A549 (cell line): ENCODE results near the gene SUPT3H. TPM values are rescaled to one million over a fixed set of nuclear protein-coding genes. Genes with fewer than 3 reads are reported as not detected.

Source experiments
- ATAC-seq, 2 experiments: fragments of 200-7000 bp in 1 of 2; fragments of >200 bp in 1 of 2; cut with Nextera tagmentation in 1 of 2; cut with Tn5 transposase in 1 of 2; 3 replicates each; pipeline versions ENCODE4 v1.8.0 to v1.9.1; 2018 to 2020; ENCODE audit warnings: mild to moderate bottlenecking in 1 of 2, moderate library complexity in 1 of 2
- CTCF ChIA-PET: fragments of 300-600 bp; sonication (Branson Sonifier 250); formaldehyde crosslinking; extraction: SDS; loops from one replicate; lab custom pipeline; 2021; ENCODE audit warnings: antibody characterized with exemption, inconsistent platforms; lab: Yijun Ruan, JAX
- POLR2A ChIA-PET: fragments of 350-600 bp; formaldehyde crosslinking; extraction: SDS; loops from one replicate; lab custom pipeline; 2021; ENCODE audit warnings: antibody characterized with exemption, inconsistent platforms; lab: Yijun Ruan, JAX
- DNase-seq, 2 experiments: peaks; one replicate each; pipeline versions ENCODE4 v3.0.0 to v3.0.0-alpha.2; 2011 to 2016; ENCODE audit warnings: low read depth in 1 of 2, low spot score in 1 of 2
- FAIRE-seq: peaks from 2 replicates; lab custom pipeline; 2011; peaks lifted over from hg19 to GRCh38; lab: Jason Lieb, UNC
- H3K27ac ChIP-seq, 2 experiments: fragments of >200 bp; sonication (Bioruptor Twin); formaldehyde crosslinking; 3 replicates each; pipeline ENCODE4 v1.5.1; 2016 to 2017
- H3K4me1 ChIP-seq: fragments of >200 bp; sonication (Bioruptor Twin); formaldehyde crosslinking; 3 replicates; pipeline ENCODE4 v1.6.1; 2016
- H3K4me2 ChIP-seq: fragments of >200 bp; sonication (Bioruptor Twin); formaldehyde crosslinking; 3 replicates; pipeline ENCODE4 v1.6.1; 2016
- H3K4me3 ChIP-seq: fragments of >200 bp; sonication (Bioruptor Twin); formaldehyde crosslinking; 3 replicates; pipeline ENCODE4 v1.5.1; 2016
- H3K9me3 ChIP-seq: fragments of >200 bp; sonication (Bioruptor Twin); formaldehyde crosslinking; 3 replicates; pipeline ENCODE4 v1.6.1; 2016
- BCL3 ChIP-seq: fragments of >200 bp; sonication (Bioruptor Twin); formaldehyde crosslinking; IDR thresholded peaks from 3 replicates; pipeline ENCODE4 v1.6.1; 2016
- CTCF ChIP-seq: fragments of >200 bp; sonication (Bioruptor Twin); formaldehyde crosslinking; IDR thresholded peaks from 3 replicates; pipeline ENCODE4 v1.5.1; 2016
- E2F6 ChIP-seq: IDR thresholded peaks from 2 replicates; pipeline ENCODE4 v1.6.1; 2012; ENCODE audit warnings: low read depth, borderline replicate concordance
- FOXS1 ChIP-seq: fragments of 250-450 bp; sonication (Bioruptor Pico); IDR thresholded peaks from 2 replicates; pipeline ENCODE4 v1.5.0; 2020; ENCODE audit warnings: mild to moderate bottlenecking, moderate library complexity
- JUN ChIP-seq, 2 experiments: fragments of >200 bp; sonication (Bioruptor Twin); formaldehyde crosslinking; IDR thresholded peaks; 2 replicates in 1 of 2; 3 replicates in 1 of 2; pipeline ENCODE4 v1.6.1; 2016 to 2017
- KDM5A ChIP-seq: fragments of 200-600 bp; sonication (generic); IDR thresholded peaks from 2 replicates; pipeline ENCODE4 v1.6.1; 2016; ENCODE audit warnings: antibody characterized with exemption, mild to moderate bottlenecking
- PBX3 ChIP-seq: IDR thresholded peaks from 2 replicates; pipeline ENCODE4 v1.6.1; 2012
- POLR2A ChIP-seq: IDR thresholded peaks from 2 replicates; pipeline ENCODE4 v1.6.1; 2012; ENCODE audit warnings: mild to moderate bottlenecking, low read length
- RAD21 ChIP-seq, 2 experiments: fragments of >200 bp in 1 of 2; sonication (Bioruptor Twin) in 1 of 2; formaldehyde crosslinking in 1 of 2; IDR thresholded peaks in 1 of 2; conservative IDR thresholded peaks in 1 of 2; 2 replicates in 1 of 2; 3 replicates in 1 of 2; pipeline ENCODE4 v1.6.1; 2012 to 2018; ENCODE audit warnings: inconsistent platforms in 1 of 2
- RARB ChIP-seq: fragments of 250-450 bp; sonication (Bioruptor Pico); IDR thresholded peaks from 2 replicates; pipeline ENCODE4 v1.8.0; 2021; ENCODE audit warnings: mild to moderate bottlenecking, moderate library complexity
- RCOR1 ChIP-seq: fragments of 150-350 bp; IDR thresholded peaks from 2 replicates; pipeline ENCODE4 v1.6.1; 2014; ENCODE audit warnings: antibody characterized with exemption, low read length, low read depth
- REST ChIP-seq: fragments of 200-600 bp; sonication (generic); IDR thresholded peaks from 2 replicates; pipeline ENCODE4 v1.6.1; 2016; ENCODE audit warnings: antibody characterized with exemption, mild to moderate bottlenecking, moderate library complexity
- RFX5 ChIP-seq: fragments of 450-650 bp; IDR thresholded peaks from 2 replicates; pipeline ENCODE4 v1.7.1; 2014; ENCODE audit warnings: antibody characterized with exemption, mild to moderate bottlenecking, moderate library complexity
- RNF2 ChIP-seq: fragments of 200-600 bp; sonication (generic); IDR thresholded peaks from 2 replicates; pipeline ENCODE4 v1.6.1; 2016; ENCODE audit warnings: low read depth, mild to moderate bottlenecking, antibody characterized with exemption, moderate library complexity, borderline replicate concordance
- TFCP2L1 ChIP-seq: fragments of 250-450 bp; sonication (Bioruptor Pico); IDR thresholded peaks from 2 replicates; pipeline ENCODE4 v1.5.0; 2021; ENCODE audit warnings: mild to moderate bottlenecking
- USF2 ChIP-seq: fragments of 450-650 bp; IDR thresholded peaks from 2 replicates; pipeline ENCODE4 v1.6.1; 2014; ENCODE audit warnings: antibody characterized with exemption
- WGBS: methylation state at CpG from one replicate; pipeline ENCODE4 v1.1.6; 2017; ENCODE audit errors: missing lambda C conversion rate; 5-methylcytosine and 5-hydroxymethylcytosine counted together
- polyA plus RNA-seq, 4 experiments: library from polyadenylated mRNA; depleted of rRNA in 3 of 4; stranded (reverse); fragments of >200 nt; fragmentation: RNase III in 1 of 4; extraction: RNeasy Plus Mini Kit Qiagen cat#74134 plus additional on column Dnase treatment in 1 of 4; gene quantifications; 2 replicates in 3 of 4; 3 replicates in 1 of 4; pipeline ENCODE4 v1.2.3, GENCODE V29; 2011 to 2017

Gene SUPT3H
- polyA plus RNA-seq, 2 of the 4 experiments (the other 2 are of a cell fraction) = 4.3 to 6.2 TPM

GRCh38 chr6:44785130-44785529, 592.6 kb downstream of the SUPT3H start (continued):
- no peak for TF ChIP-seq BCL3

GRCh38 chr6:44784195-44784594, 593.5 kb downstream of the SUPT3H start:
- POLR2A ChIA-PET = no interaction called here
- ATAC-seq (no peak), FAIRE-seq (no peak), DNase-seq (no peak)
- no peak overlapping the region for H3K4me3 ChIP-seq
- H3K4me2 ChIP-seq = no peak overlapping the region
- CTCF ChIA-PET = interaction anchor here (1.0 kb wide), 1 partner anchor 19 kb away, joined by 3 read pairs; no protein-coding TSS in a partner anchor
- no peak for TF ChIP-seq RARB (CRISPR knock-in tag)
- TF ChIP-seq POLR2A = no peak
- TF ChIP-seq TFCP2L1 = no peak
- TF ChIP-seq RAD21 (conservative IDR thresholded peaks at IDR 0.05 in 1 of 2, IDR thresholded peaks at IDR 0.05 in 1 of 2) = no peak
- TF ChIP-seq FOXS1 = no peak
- no peak for TF ChIP-seq RCOR1
- TF ChIP-seq E2F6 = no peak
- TF ChIP-seq RFX5 = no peak
- TF ChIP-seq CTCF = no peak
- TF ChIP-seq REST = no peak
- TF ChIP-seq RNF2 = no peak
- no peak for TF ChIP-seq KDM5A
- no peak for TF ChIP-seq USF2
- TF ChIP-seq JUN (IDR thresholded peaks at IDR 0.05) = no peak
- TF ChIP-seq PBX3 = no peak
- H3K27ac ChIP-seq = no peak overlapping the region
- peaks cover 5% of the 10 kb centered on the region; the same call in 2 of the 3 replicates for H3K9me3 ChIP-seq
- WGBS = 12% methylated on average over 1 of the region's 1 CpG
- no peaks in the 10 kb centered on the region for H3K4me1 ChIP-seq
